Adrenal gland (tissue), 12 donors: ENCODE data around the gene KRTAP5-4. TPM values are rescaled to one million over a fixed set of nuclear protein-coding genes. Genes with fewer than 3 reads are reported as not detected.

ENCODE experiments used
- DNase-seq, 7 donors: peaks; one replicate each; pipeline ENCODE4 v3.0.0-alpha.2; 2019 to 2020
- H3K27ac ChIP-seq, 5 donors: fragments of 200-600 bp; sonication (generic) in 4 of 5; 1 replicate in 3 of 5; 2 replicates in 2 of 5; pipeline versions ENCODE4 v1.5.1 to v1.8.0; 2016 to 2020; ENCODE audit warnings: mild to moderate bottlenecking in 1 of 5
- H3K27me3 ChIP-seq: fragments of 200-600 bp; 2 replicates; pipeline ENCODE4 v1.8.0; 2021
- H3K36me3 ChIP-seq, 2 donors: fragments of 200-600 bp; replicated peaks in 1 of 2; 1 replicate in 1 of 2; 2 replicates in 1 of 2; pipeline versions ENCODE4 v1.5.1 to v1.8.0; 2018 to 2022
- H3K4me1 ChIP-seq, 2 donors: fragments of 200-600 bp; replicated peaks in 1 of 2; 1 replicate in 1 of 2; 2 replicates in 1 of 2; pipeline versions ENCODE4 v1.5.1 to v1.8.0; 2018 to 2021
- H3K4me3 ChIP-seq, 4 donors: fragments of 200-600 bp; sonication (generic) in 3 of 4; one replicate each; pipeline ENCODE4 v1.5.1; 2016 to 2018
- H3K9me3 ChIP-seq, 3 donors: fragments of 200-600 bp; sonication (generic) in 1 of 3; replicated peaks in 1 of 3; 1 replicate in 2 of 3; 2 replicates in 1 of 3; pipeline versions ENCODE4 v1.5.1 to v1.8.0; 2016 to 2021
- POLR2A ChIP-seq, 2 donors: fragments of 450-650 bp; IDR thresholded peaks; one replicate each; pipeline ENCODE4 v1.6.1; 2017; ENCODE audit warnings: antibody characterized with exemption in 2 of 2, mild to moderate bottlenecking in 2 of 2, moderate library complexity in 1 of 2
- WGBS, 4 donors: extraction: QIAGEN DNeasy Blood & Tissue Kit in 2 of 4; methylation state at CpG; one replicate each; pipeline versions ENCODE4 v1.1.5 to v1.1.7; 2013 to 2017; 5-methylcytosine and 5-hydroxymethylcytosine counted together
- intact Hi-C, 2 donors: fragments of 100-400 bp; cut with DNase I; formaldehyde crosslinking; loops; one replicate each; pipeline versions ENCODE4 v1.14.1 to v1.15.0; 2022 to 2023
- polyA plus RNA-seq, 3 donors: library from polyadenylated mRNA; stranded (reverse); fragments of 200-250 nt in 2 of 3; fragments of 350-450 nt in 1 of 3; fragmentation: Illumina TruSeq in 1 of 3; extraction: RNeasy Lipid Tissue Mini Kit (QIAGEN cat#74804) in 1 of 3; gene quantifications; one replicate each; pipeline ENCODE4 v1.2.3, GENCODE V29; 2013 to 2014
- total RNA-seq, 9 donors: library from RNA; depleted of rRNA in 4 of 9; stranded (reverse); fragments of >200 nt in 4 of 9; fragments of 120-200 nt in 1 of 9; fragmentation: NEBNext Ultra II Directional in 1 of 9; extraction: Animal tissue kit (Norgen Biotek cat#: 25700) in 1 of 9; gene quantifications; one replicate each; pipeline versions ENCODE4 v1.1.0 to v1.2.4, GENCODE V29; 2013 to 2023
- TF ChIP-seq, protein P1 (sequence below), 6 experiments: fragments of 450-650 bp in 4 of 6; fragments of 200-600 bp in 2 of 6; sonication (generic) in 1 of 6; IDR thresholded peaks; 1 replicate in 5 of 6; 2 replicates in 1 of 6; pipeline versions ENCODE4 v1.5.1 to v1.8.0; 2016 to 2021; ENCODE audit warnings: antibody characterized with exemption in 6 of 6, mild to moderate bottlenecking in 2 of 6, moderate library complexity in 1 of 6
- donor health status: healthy with polysubstance abuse.
- donor health status: Bipolar disorder and iron deficiency.
- donor health status: DM: yes; HTN: yes; CAD: no.
- donor health status: DM: no; HTN: no; CAD: no.
- donor health status: DM: no; HTN: no; CAD: no.
- donor health status: DM: yes; HTN: yes; CAD: no.

The KRTAP5-4 gene
- total and polyA plus RNA-seq, 12 donors: not detected

DNA sequence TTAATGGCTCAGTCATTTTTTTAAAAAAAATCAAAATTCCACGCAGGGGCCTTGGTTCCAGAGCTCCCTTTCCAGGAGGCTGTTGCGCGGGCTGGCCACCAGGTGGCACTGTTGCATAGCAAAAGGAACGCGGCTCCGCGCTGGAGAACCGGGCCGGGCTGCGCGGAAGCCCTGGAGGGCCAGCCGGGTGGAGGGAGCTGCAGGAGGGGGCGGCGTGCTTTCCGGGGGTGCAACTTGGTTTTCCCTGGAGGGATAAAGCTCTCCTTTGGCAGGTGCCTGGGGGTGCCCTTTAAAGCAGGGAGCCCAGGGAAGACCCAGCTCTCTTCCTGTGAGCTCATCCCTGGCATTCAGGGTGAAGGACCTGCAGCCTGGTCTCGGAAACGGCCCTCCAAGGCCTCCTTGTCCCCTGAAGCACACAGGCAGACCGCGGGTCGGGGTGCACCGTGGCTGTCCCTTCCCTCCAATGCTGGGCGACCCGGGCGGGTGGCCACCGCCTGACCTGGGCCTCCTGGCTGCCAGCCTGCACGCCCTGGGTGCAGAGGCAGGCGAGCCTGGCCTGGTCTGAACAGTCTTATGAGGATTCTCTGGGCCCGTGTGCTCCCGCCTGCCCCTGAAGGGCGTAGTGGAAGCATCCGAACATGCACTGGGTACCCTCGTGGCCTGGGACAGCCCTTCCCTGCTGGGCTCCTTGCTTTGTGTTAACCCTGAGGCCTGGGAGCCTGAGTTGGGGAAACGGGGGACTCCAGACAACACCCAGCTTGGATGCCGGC, 31.0 kb upstream of the KRTAP5-4 start:
- TF ChIP-seq, protein P1, sequence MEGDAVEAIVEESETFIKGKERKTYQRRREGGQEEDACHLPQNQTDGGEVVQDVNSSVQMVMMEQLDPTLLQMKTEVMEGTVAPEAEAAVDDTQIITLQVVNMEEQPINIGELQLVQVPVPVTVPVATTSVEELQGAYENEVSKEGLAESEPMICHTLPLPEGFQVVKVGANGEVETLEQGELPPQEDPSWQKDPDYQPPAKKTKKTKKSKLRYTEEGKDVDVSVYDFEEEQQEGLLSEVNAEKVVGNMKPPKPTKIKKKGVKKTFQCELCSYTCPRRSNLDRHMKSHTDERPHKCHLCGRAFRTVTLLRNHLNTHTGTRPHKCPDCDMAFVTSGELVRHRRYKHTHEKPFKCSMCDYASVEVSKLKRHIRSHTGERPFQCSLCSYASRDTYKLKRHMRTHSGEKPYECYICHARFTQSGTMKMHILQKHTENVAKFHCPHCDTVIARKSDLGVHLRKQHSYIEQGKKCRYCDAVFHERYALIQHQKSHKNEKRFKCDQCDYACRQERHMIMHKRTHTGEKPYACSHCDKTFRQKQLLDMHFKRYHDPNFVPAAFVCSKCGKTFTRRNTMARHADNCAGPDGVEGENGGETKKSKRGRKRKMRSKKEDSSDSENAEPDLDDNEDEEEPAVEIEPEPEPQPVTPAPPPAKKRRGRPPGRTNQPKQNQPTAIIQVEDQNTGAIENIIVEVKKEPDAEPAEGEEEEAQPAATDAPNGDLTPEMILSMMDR (IDR thresholded peaks at IDR 0.05): peak; percentile 91 to 99 (median 96)
- TF ChIP-seq POLR2A (IDR thresholded peaks at IDR 0.05): no peak
- no peaks in the 10 kb centered on the region for H3K36me3 ChIP-seq
- peak; percentile 63 to 88 (median 81) for DNase-seq
- no peak overlapping the region for H3K27ac ChIP-seq
- intact Hi-C loops: loop anchor here (2.0 to 5.0 kb wide), 4 partner anchors 39 to 499 kb away; partner anchors contain the start of gene SYT8 (in 1 of the 2)
- WGBS, 4 donors: 17 to 91% (median 29%) methylated on average over 3 to 34 of the region's 34 CpGs
- no peak overlapping the region for H3K4me3 ChIP-seq
- peaks cover 0 to 15% of the 10 kb centered on the region in 2 donors for H3K4me1 ChIP-seq
- H3K9me3 ChIP-seq: no peaks in the 10 kb centered on the region
- peaks cover 5% of the 10 kb centered on the region for H3K27me3 ChIP-seq

DNA sequence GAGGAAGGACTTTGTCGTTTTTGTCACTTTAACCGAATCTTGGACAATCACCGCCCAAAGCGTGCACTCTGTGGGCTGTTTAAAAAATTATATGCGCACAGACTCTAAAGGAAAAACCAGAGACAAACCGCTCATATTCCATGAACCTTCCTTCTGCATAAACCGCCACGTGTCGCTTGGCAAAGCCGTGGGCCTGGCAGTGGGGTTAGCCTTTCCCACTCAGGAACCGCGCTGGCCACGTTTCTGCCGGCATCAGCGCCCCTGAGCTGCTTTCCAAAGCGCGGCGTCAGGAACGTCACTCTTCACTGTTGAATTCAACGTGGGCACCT, 30.5 kb upstream of the KRTAP5-4 start:
- WGBS, 4 donors: 50 to 59% (median 52%) methylated on average over 16 to 20 of the region's 20 CpGs
- TF ChIP-seq POLR2A (IDR thresholded peaks at IDR 0.05): no peak
- TF ChIP-seq, protein P1 (IDR thresholded peaks at IDR 0.05): no peak
- intact Hi-C loops: loop anchor here (2.0 to 5.0 kb wide), 4 partner anchors 40 to 500 kb away; partner anchors contain the start of gene SYT8 (in 1 of the 2)
- DNase-seq: no peak
- Histone ChIP-seq H3K4me3 (no peak overlapping the region), H3K36me3 (no peaks in the 10 kb centered on the region), H3K27ac (no peak overlapping the region), H3K27me3 (peaks cover 5% of the 10 kb centered on the region), H3K9me3 (no peaks in the 10 kb centered on the region), H3K4me1 (peaks cover 0 to 15% of the 10 kb centered on the region in 2 donors)

DNA sequence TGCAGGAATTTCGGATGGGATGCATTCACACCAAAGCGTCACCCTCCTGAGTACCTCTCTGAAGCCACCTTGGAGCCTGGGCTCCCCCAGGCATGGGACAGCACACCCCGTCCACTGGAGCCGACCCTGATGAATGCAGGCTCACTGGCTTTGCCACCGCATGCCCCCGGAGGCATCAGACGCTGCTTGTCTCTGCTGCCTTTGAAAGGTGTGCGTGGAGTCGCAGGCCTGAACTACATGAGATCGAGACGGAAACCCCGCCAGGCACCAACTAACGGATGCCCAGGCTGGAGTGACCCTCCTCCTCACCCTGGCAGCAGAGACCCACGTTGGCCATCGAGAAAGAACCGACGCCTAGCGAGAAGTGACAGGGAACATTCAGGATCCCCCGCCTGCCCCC, 30.1 kb upstream of the KRTAP5-4 start:
- DNase-seq: no peak
- TF ChIP-seq POLR2A (IDR thresholded peaks at IDR 0.05): no peak
- TF ChIP-seq, protein P1 (IDR thresholded peaks at IDR 0.05): no peak
- Histone ChIP-seq H3K4me1 (peaks cover 0 to 15% of the 10 kb centered on the region in 2 donors), H3K27me3 (peaks cover 5% of the 10 kb centered on the region), H3K27ac (no peak overlapping the region), H3K4me3 (no peak overlapping the region), H3K9me3 (no peaks in the 10 kb centered on the region), H3K36me3 (no peaks in the 10 kb centered on the region)
- 65 to 80% (median 74%) methylated on average over 11 to 19 of the region's 19 CpGs for WGBS, 4 donors
- intact Hi-C loops: loop anchor here (2.0 to 5.0 kb wide), 4 partner anchors 40 to 500 kb away; partner anchors contain the start of gene SYT8 (in 1 of the 2)

DNA sequence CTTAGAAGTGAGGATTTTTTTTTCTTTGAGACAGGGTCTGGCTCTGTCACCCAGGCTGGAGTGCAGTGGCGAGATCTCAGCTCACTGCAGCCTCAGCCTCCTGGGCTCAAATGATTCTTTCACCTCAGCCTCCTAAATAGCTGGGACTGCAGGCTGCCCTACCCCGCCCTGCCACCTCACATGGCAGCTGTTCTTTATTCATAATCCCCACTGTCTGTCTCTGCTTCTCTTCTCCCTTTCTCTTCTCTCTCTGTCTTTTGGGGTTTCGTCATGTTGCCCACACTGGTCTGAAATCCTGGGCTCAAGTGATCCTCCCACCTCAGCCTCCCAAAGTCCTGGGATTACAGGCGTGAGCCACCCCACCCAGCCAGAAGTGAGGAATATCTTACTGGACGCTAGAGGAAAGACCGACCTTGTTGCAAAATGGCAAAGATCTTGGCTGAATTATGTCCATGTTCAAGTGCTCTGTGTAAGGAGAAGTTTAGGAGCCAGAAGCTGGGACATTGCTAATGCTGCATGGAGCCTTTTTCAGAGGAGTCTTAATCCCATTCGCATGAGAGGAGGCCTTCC, 29.6 kb upstream of the KRTAP5-4 start:
- TF ChIP-seq, protein P1 (IDR thresholded peaks at IDR 0.05): no peak
- no peak for TF ChIP-seq POLR2A (IDR thresholded peaks at IDR 0.05)
- Histone ChIP-seq H3K9me3 (no peaks in the 10 kb centered on the region), H3K27ac (no peak overlapping the region), H3K27me3 (peaks cover 5% of the 10 kb centered on the region), H3K4me3 (no peak overlapping the region), H3K36me3 (no peaks in the 10 kb centered on the region), H3K4me1 (peaks cover 0 to 15% of the 10 kb centered on the region in 2 donors)
- intact Hi-C loops: loop anchor here (5.0 kb wide), 3 partner anchors 41 to 501 kb away; partner anchors contain the start of gene SYT8 (in 1 of the 2)
- DNase-seq: no peak
- 81 to 88% (median 84%) methylated on average over 7 of the region's 7 CpGs for WGBS, 4 donors
